Thyroid gland (tissue), 4 donors: Measurements from ENCODE around the gene STK36. TPM values are rescaled to one million over a fixed set of nuclear protein-coding genes. Genes with fewer than 3 reads are reported as not detected.

ENCODE experiments used
- DNase-seq, 2 donors: peaks; one replicate each; pipeline ENCODE4 v3.0.0-alpha.2; 2019
- H3K27ac ChIP-seq, 3 donors: fragments of 200-600 bp; sonication (generic); 1 replicate in 2 of 3; 2 replicates in 1 of 3; pipeline ENCODE4 v1.5.1; 2016 to 2019; ENCODE audit warnings: mild to moderate bottlenecking in 1 of 3, moderate library complexity in 1 of 3
- H3K27me3 ChIP-seq: fragments of 200-600 bp; sonication (generic); one replicate; pipeline ENCODE4 v1.5.1; 2019
- H3K36me3 ChIP-seq, 2 donors: fragments of 200-600 bp; sonication (generic); one replicate each; pipeline ENCODE4 v1.5.1; 2016 to 2019
- H3K4me1 ChIP-seq, 2 donors: fragments of 200-600 bp; sonication (generic); one replicate each; pipeline ENCODE4 v1.5.1; 2017 to 2019
- H3K4me3 ChIP-seq, 3 donors: fragments of 200-600 bp; sonication (generic); replicated peaks in 1 of 3; 1 replicate in 2 of 3; 2 replicates in 1 of 3; pipeline ENCODE4 v1.5.1; 2016; ENCODE audit warnings: mild to moderate bottlenecking in 1 of 3
- H3K9me3 ChIP-seq: fragments of 200-600 bp; sonication (generic); one replicate; pipeline ENCODE4 v1.5.1; 2017
- POLR2A ChIP-seq, 2 donors: fragments of 450-650 bp; IDR thresholded peaks; one replicate each; pipeline ENCODE4 v1.6.1; 2017; ENCODE audit warnings: antibody characterized with exemption in 2 of 2, mild to moderate bottlenecking in 2 of 2, moderate library complexity in 1 of 2
- WGBS, 2 donors: methylation state at CpG; one replicate each; pipeline ENCODE4 v1.1.5; 2017; 5-methylcytosine and 5-hydroxymethylcytosine counted together
- intact Hi-C: fragments of 100-400 bp; cut with DNase I; formaldehyde crosslinking; loops from one replicate; pipeline ENCODE4 v1.15.1; 2023
- total RNA-seq, 4 donors: library from RNA; depleted of rRNA; stranded (reverse); fragments of >200 nt; gene quantifications; one replicate each; pipeline ENCODE4 v1.2.3, GENCODE V29; 2016
- TF ChIP-seq, protein P1 (sequence below), 6 experiments: fragments of 200-600 bp in 3 of 6; fragments of 450-650 bp in 3 of 6; sonication (generic) in 3 of 6; IDR thresholded peaks; one replicate each; pipeline ENCODE4 v1.5.1; 2016 to 2019; ENCODE audit warnings: antibody characterized with exemption in 6 of 6, mild to moderate bottlenecking in 2 of 6, inconsistent platforms in 1 of 6, moderate library complexity in 1 of 6

The STK36 gene, protein sequence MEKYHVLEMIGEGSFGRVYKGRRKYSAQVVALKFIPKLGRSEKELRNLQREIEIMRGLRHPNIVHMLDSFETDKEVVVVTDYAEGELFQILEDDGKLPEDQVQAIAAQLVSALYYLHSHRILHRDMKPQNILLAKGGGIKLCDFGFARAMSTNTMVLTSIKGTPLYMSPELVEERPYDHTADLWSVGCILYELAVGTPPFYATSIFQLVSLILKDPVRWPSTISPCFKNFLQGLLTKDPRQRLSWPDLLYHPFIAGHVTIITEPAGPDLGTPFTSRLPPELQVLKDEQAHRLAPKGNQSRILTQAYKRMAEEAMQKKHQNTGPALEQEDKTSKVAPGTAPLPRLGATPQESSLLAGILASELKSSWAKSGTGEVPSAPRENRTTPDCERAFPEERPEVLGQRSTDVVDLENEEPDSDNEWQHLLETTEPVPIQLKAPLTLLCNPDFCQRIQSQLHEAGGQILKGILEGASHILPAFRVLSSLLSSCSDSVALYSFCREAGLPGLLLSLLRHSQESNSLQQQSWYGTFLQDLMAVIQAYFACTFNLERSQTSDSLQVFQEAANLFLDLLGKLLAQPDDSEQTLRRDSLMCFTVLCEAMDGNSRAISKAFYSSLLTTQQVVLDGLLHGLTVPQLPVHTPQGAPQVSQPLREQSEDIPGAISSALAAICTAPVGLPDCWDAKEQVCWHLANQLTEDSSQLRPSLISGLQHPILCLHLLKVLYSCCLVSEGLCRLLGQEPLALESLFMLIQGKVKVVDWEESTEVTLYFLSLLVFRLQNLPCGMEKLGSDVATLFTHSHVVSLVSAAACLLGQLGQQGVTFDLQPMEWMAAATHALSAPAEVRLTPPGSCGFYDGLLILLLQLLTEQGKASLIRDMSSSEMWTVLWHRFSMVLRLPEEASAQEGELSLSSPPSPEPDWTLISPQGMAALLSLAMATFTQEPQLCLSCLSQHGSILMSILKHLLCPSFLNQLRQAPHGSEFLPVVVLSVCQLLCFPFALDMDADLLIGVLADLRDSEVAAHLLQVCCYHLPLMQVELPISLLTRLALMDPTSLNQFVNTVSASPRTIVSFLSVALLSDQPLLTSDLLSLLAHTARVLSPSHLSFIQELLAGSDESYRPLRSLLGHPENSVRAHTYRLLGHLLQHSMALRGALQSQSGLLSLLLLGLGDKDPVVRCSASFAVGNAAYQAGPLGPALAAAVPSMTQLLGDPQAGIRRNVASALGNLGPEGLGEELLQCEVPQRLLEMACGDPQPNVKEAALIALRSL (N-terminal part only)
- total RNA-seq = 10 to 100 TPM; 50.9 to 82.3 (median 64.0) TPM

DNA sequence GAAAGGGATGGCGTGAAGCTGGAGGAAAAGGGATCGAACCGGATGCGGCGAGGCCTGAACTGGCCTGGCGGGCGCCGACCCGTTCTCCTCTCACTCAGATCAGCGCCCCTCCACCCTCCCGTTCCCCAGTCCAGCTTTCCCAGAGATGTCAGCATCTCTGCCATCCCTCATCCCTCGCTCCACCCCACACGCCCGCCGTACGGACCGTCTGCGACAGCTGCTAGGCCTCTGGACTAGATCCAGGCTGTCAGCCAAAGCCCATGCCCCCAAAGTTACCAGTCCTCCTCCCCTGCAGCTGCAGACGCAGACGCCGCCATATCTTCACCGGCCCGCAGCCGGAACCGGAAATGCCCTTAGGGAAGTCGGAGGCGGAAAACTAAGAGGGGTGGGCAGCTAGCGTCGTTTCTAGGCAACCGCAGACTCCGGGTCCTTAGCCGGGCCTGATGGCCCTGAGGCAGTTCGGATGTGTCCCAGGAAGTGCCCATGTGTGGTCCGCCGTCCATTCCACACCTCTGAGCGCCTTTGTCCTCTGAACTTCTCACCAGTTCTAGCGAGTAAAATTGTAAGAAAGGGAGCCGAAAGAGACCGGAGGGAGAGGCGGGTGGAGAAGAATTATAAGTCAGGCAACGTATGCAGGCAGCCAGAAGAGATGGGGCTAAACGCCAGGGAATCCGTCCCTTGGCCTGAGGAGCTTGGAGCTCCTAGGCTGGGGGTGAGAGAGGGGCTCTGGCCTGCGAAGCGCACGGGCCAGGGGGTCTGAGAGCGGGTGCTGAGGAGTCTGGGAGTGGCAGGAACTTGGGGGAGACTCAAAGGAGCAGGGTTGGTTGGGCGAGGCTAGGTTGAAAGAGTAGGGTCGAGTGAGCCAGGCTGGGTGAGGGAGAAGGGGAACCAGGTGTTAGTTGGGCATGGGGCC, at the start of gene STK36, which contains the start of gene RNF25:
Gene STK36, plus strand, starts transcription at position 433 of the 913 bp plus-strand sequence. CDS start 744 bp downstream, outside the sequence.
Gene RNF25, minus strand, starts transcription at position 349 of the 913 bp plus-strand sequence. Its CDS starts 32 bp downstream, at position 317.
- Histone ChIP-seq H3K9me3 (no peaks in the 10 kb centered on the region), H3K4me3 (peak within 1 kb of the TSS; percentile 61 to 75 (median 67)), H3K27me3 (no peaks in the 10 kb centered on the region), H3K36me3 (peaks cover 16 to 23% of the 10 kb centered on the region in 2 donors), H3K4me1 (peaks cover 4 to 17% of the 10 kb centered on the region in 2 donors), H3K27ac (peak within 1 kb of the TSS; percentile 5 to 69 (median 43))
- DNase-seq = peak; percentile 87
- intact Hi-C loops = no loop called here
- peak in 1 of 2 donors; percentile 71 for TF ChIP-seq POLR2A (IDR thresholded peaks at IDR 0.05)
- TF ChIP-seq, protein P1, sequence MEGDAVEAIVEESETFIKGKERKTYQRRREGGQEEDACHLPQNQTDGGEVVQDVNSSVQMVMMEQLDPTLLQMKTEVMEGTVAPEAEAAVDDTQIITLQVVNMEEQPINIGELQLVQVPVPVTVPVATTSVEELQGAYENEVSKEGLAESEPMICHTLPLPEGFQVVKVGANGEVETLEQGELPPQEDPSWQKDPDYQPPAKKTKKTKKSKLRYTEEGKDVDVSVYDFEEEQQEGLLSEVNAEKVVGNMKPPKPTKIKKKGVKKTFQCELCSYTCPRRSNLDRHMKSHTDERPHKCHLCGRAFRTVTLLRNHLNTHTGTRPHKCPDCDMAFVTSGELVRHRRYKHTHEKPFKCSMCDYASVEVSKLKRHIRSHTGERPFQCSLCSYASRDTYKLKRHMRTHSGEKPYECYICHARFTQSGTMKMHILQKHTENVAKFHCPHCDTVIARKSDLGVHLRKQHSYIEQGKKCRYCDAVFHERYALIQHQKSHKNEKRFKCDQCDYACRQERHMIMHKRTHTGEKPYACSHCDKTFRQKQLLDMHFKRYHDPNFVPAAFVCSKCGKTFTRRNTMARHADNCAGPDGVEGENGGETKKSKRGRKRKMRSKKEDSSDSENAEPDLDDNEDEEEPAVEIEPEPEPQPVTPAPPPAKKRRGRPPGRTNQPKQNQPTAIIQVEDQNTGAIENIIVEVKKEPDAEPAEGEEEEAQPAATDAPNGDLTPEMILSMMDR (IDR thresholded peaks at IDR 0.05) = no peak
- 1% methylated on average over 44 to 49 of the region's 49 CpGs for WGBS, 2 donors

DNA sequence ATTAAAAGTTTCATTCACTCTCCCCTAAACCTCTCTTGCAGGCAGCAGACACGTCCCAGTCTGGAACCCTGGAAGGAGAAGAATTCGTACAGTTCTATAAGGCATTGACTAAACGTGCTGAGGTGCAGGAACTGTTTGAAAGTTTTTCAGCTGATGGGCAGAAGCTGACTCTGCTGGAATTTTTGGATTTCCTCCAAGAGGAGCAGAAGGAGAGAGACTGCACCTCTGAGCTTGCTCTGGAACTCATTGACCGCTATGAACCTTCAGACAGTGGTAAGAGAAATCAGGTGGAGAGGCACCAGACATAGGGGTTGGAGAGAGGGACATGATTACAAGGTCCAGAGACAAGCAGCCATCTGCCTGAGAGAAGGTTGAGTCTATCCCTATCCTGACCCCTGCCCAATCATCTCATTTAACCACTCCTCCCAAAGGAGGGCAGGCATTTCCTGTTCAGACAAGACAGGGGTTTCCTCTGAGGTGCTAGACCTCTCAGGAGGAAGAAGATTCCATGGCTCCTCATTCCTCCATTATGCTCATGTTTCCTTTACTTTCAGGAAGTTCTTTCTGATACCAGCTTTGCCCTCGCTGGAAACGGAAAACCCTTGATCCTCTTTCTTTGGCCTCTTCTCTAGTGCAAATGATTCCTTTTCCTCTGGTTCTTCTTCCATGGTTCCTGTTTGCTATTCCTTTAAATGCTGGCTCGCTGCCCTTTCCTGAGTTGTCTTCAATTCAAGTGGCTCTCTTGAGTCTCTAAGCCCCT, 49.1 kb upstream of the STK36 start:
- Histone ChIP-seq H3K27me3 (no peaks in the 10 kb centered on the region), H3K4me1 (peaks cover 9 to 12% of the 10 kb centered on the region in 2 donors), H3K36me3 (no peaks in the 10 kb centered on the region), H3K4me3 (no peak overlapping the region), H3K9me3 (no peaks in the 10 kb centered on the region), H3K27ac (peak overlapping the region in 2 of 3 donors; percentile 15 to 38)
- intact Hi-C loops = no loop called here
- TF ChIP-seq, protein P1 (IDR thresholded peaks at IDR 0.05) = no peak
- DNase-seq = peak; percentile 47 to 49
- WGBS, 2 donors = 29 to 40% methylated on average over 7 of the region's 7 CpGs

DNA sequence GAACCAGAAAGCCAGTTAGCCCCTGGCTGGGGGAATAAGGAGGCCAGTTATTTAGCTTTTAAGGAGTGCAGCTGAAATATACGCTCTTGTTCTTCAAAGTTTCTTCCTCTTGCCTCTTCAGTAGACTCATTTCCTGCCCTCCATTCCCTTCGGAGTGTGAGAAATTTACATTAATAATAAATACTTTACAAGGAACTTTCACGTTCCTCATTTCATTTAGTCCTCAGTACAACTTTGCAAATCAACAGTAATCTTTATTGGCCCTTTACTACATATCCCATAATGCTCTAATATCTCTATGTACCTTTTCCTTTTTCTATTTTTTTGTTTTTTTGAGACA, 48.5 kb upstream of the STK36 start:
- Histone ChIP-seq H3K27ac (peak overlapping the region in 2 of 3 donors; percentile 15 to 38), H3K4me3 (no peak overlapping the region), H3K4me1 (peaks cover 9 to 12% of the 10 kb centered on the region in 2 donors), H3K9me3 (no peaks in the 10 kb centered on the region), H3K27me3 (no peaks in the 10 kb centered on the region), H3K36me3 (no peaks in the 10 kb centered on the region)
- intact Hi-C loops = no loop called here
- WGBS, 2 donors = 28 to 36% methylated on average over 3 of the region's 3 CpGs
- DNase-seq = no peak
- TF ChIP-seq POLR2A (IDR thresholded peaks at IDR 0.05) = no peak
- TF ChIP-seq, protein P1 (IDR thresholded peaks at IDR 0.05) = no peak

DNA sequence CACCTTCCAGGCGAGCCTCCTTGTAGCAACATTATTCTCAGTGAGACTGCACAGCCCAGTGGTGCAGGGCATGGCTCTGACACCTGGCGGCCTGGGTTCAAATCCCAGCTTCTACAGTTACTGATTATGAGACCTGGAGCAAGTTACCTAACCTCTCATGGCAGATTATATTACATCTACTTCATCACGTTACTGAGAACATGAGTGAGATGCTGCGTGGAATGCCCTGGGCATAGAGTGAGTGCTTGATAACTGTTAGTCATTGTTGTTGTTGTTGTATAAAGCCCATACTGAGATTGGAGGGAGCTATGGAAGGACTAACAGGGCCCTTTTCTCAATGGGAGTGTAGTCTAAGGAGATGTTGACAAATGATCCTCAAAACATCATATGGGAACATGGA, 45.5 kb upstream of the STK36 start:
- Histone ChIP-seq H3K27me3 (no peaks in the 10 kb centered on the region), H3K9me3 (no peaks in the 10 kb centered on the region), H3K27ac (no peak overlapping the region), H3K4me1 (peaks cover 9 to 12% of the 10 kb centered on the region in 2 donors), H3K36me3 (no peaks in the 10 kb centered on the region), H3K4me3 (no peak overlapping the region)
- TF ChIP-seq POLR2A (IDR thresholded peaks at IDR 0.05) = no peak
- TF ChIP-seq, protein P1 (IDR thresholded peaks at IDR 0.05) = no peak
- intact Hi-C loops = no loop called here
- 89 to 91% methylated on average over 3 to 4 of the region's 4 CpGs for WGBS, 2 donors
- no peak for DNase-seq
